GM23248 (cell line): Measurements from ENCODE around the gene FSTL4. TPM values are rescaled to one million over a fixed set of nuclear protein-coding genes. Genes with fewer than 3 reads are reported as not detected.

ENCODE experiments used
- DNase-seq: peaks from one replicate; pipeline ENCODE4 v3.0.0-alpha.2; 2015
- H2AFZ ChIP-seq: fragments of 200-600 bp; sonication (generic); 2 replicates; pipeline ENCODE4 v1.6.1; 2016; ENCODE audit warnings: antibody characterized with exemption
- H3F3A ChIP-seq: fragments of 200-600 bp; sonication (generic); 2 replicates; pipeline ENCODE4 v1.6.1; 2016; ENCODE audit warnings: mild to moderate bottlenecking, antibody characterized with exemption, mixed run types; ENCODE audit not compliant: insufficient read depth
- H3K27ac ChIP-seq: fragments of 200-600 bp; sonication (generic); 2 replicates; pipeline ENCODE4 v1.5.1; 2016; ENCODE audit warnings: mild to moderate bottlenecking
- H3K27me3 ChIP-seq: fragments of 200-600 bp; sonication (generic); replicated peaks from 2 replicates; pipeline ENCODE4 v1.6.1; 2016; ENCODE audit warnings: mild to moderate bottlenecking; ENCODE audit not compliant: insufficient read depth
- H3K36me3 ChIP-seq: fragments of 200-600 bp; sonication (generic); 2 replicates; pipeline ENCODE4 v1.6.1; 2016; ENCODE audit warnings: low read depth, mild to moderate bottlenecking
- H3K4me1 ChIP-seq: fragments of 200-600 bp; sonication (generic); 2 replicates; pipeline ENCODE4 v1.6.1; 2016; ENCODE audit warnings: mild to moderate bottlenecking; ENCODE audit not compliant: insufficient read depth
- H3K4me2 ChIP-seq: fragments of 200-600 bp; sonication (generic); one replicate; pipeline ENCODE4 v1.6.1; 2016; ENCODE audit warnings: mild to moderate bottlenecking; ENCODE audit not compliant: unreplicated experiment
- H3K4me3 ChIP-seq: fragments of 200-600 bp; sonication (generic); 2 replicates; pipeline ENCODE4 v1.5.1; 2016; ENCODE audit warnings: mild to moderate bottlenecking
- H3K79me2 ChIP-seq: fragments of 200-600 bp; sonication (generic); 2 replicates; pipeline ENCODE4 v1.6.1; 2016; ENCODE audit warnings: mild to moderate bottlenecking; ENCODE audit not compliant: insufficient read depth
- H3K9ac ChIP-seq: fragments of 200-600 bp; sonication (generic); 2 replicates; pipeline ENCODE4 v1.6.1; 2016; ENCODE audit warnings: mild to moderate bottlenecking
- H3K9me2 ChIP-seq: fragments of 200-600 bp; sonication (generic); 2 replicates; pipeline ENCODE4 v1.6.1; 2016; ENCODE audit warnings: mixed run types, mild to moderate bottlenecking, moderate library complexity; ENCODE audit not compliant: insufficient read depth
- H3K9me3 ChIP-seq: fragments of 200-600 bp; sonication (generic); one replicate; pipeline ENCODE4 v1.6.1; 2017; ENCODE audit warnings: low read depth
- H4K20me1 ChIP-seq: fragments of 200-600 bp; sonication (generic); 2 replicates; pipeline ENCODE4 v1.6.0; 2016; ENCODE audit not compliant: insufficient read depth
- EZH2 ChIP-seq: fragments of 200-600 bp; sonication (generic); IDR thresholded peaks from 2 replicates; pipeline ENCODE4 v1.6.1; 2018; ENCODE audit warnings: antibody characterized with exemption, mild to moderate bottlenecking; ENCODE audit not compliant: insufficient read depth, poor library complexity, severe bottlenecking
- EZH2phosphoT487 ChIP-seq: fragments of 200-600 bp; sonication (generic); IDR thresholded peaks from 2 replicates; pipeline ENCODE4 v1.6.1; 2018; ENCODE audit warnings: antibody characterized with exemption, moderate library complexity, mild to moderate bottlenecking, low read depth; ENCODE audit not compliant: insufficient read depth
- WGBS, 2 experiments: methylation state at CpG; one replicate each; pipeline ENCODE4 v1.1.6; 2015 to 2017; ENCODE audit warnings: low lambda C conversion rate in 2 of 2, low coverage in 1 of 2; ENCODE audit errors: missing lambda C conversion rate in 2 of 2; 5-methylcytosine and 5-hydroxymethylcytosine counted together
- in situ Hi-C: fragments of 300-500 bp; cut with MboI; formaldehyde crosslinking; loops from 2 replicates; pipeline ENCODE4 v1.15.0; 2020
- polyA plus RNA-seq: library from polyadenylated mRNA; unstranded; fragments of >200 nt; fragmentation: Nextera tagmentation; extraction: Ambion mirVana; gene quantifications from 2 replicates; pipeline ENCODE4 v1.2.1, GENCODE V29; 2016
- total RNA-seq: library from RNA; depleted of rRNA; stranded (reverse); fragments of >200 nt; shearing (Covaris generic); gene quantifications from 2 replicates; pipeline ENCODE4 v1.2.3, GENCODE V29; 2014

FSTL4 gene
- total and polyA plus RNA-seq, 2 experiments from 2014 or later: not detected

DNA sequence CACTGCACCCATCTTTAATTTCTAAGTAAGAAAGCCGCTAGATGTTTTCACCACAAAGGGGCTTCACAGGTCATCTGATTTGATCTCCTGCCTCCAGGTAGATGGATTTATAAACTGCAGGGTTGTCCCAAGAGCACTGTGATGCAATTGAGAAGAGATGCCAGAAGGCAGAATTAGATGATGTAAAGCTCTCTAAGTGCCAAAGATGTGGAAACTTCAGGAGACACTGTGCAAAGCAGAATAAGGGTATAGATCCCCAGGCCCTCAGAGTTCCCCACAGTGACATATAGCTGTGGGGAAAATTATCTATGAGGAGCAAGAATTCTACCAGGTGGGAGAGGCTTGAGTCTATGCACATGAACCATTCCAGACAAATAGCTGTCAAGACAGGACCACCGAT lies 90.5 kb downstream of the FSTL4 start:
- no peak overlapping the region for H3K27ac ChIP-seq
- TF ChIP-seq EZH2phosphoT487 (no peak), EZH2 (no peak)
- no peak for DNase-seq
- no peaks in the 10 kb centered on the region for H4K20me1 ChIP-seq
- no peak overlapping the region for H3K9ac ChIP-seq
- in situ Hi-C loops: no loop called here
- no peak overlapping the region for H3K4me2 ChIP-seq
- H3K9me2 ChIP-seq: no peaks in the 10 kb centered on the region
- no peak overlapping the region for H2AFZ ChIP-seq
- H3K27me3 ChIP-seq: no peaks in the 10 kb centered on the region; the same call in 1 of the 2 replicates
- 64 to 67% methylated on average over 2 of the region's 2 CpGs for WGBS, 2 experiments
- H3K4me3 ChIP-seq: no peak overlapping the region
- H3K4me1 ChIP-seq: no peaks in the 10 kb centered on the region
- no peaks in the 10 kb centered on the region for H3K9me3 ChIP-seq
- H3F3A ChIP-seq: no peaks in the 10 kb centered on the region
- no peaks in the 10 kb centered on the region for H3K79me2 ChIP-seq
- no peaks in the 10 kb centered on the region for H3K36me3 ChIP-seq

DNA sequence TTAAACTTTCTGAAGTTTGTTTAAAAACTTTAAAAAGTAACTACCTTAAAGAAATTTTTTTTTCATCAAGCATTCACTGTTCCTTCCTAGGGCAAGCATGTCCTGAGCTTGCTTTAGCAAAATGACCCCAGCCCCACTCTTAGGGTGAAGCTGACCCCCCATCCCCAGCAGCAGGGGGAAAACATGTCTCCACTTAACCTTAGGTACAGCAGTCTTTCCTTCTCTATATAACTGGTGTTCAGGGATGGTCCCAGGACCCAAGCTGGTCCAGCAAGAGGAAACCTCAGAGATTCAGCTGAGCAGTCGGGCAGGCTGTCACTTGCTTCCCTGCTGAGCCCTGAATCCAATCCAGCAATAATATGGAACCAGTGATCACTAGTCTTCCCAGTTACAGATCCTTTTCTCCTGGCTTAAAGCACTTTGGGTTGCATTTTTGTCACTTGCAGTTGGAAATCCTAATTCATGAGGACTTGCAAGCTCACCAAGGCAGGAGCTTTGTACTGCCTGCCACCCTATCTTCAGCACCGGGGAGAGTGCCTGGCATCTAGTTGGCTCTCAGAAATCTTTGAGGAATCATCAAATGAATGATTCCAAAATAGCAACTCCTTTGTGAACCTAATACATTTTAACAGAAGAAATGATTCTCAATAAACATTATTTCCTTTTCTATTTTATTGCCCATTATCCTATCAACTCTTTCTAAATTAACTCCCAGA lies 91.2 kb downstream of the FSTL4 start:
- no peaks in the 10 kb centered on the region for H3K79me2 ChIP-seq
- WGBS, 2 experiments: 33 to 34% methylated on average over 2 of the region's 2 CpGs
- TF ChIP-seq EZH2phosphoT487: no peak
- DNase-seq: no peak
- no peaks in the 10 kb centered on the region for H3F3A ChIP-seq
- no peaks in the 10 kb centered on the region for H3K4me1 ChIP-seq
- no peak overlapping the region for H2AFZ ChIP-seq
- H3K4me3 ChIP-seq: no peak overlapping the region
- H3K4me2 ChIP-seq: no peak overlapping the region
- no peaks in the 10 kb centered on the region for H3K9me3 ChIP-seq
- no peaks in the 10 kb centered on the region for H3K27me3 ChIP-seq
- no peak overlapping the region for H3K27ac ChIP-seq
- H4K20me1 ChIP-seq: no peaks in the 10 kb centered on the region
- H3K9ac ChIP-seq: no peak overlapping the region
- H3K36me3 ChIP-seq: no peaks in the 10 kb centered on the region
- H3K9me2 ChIP-seq: no peaks in the 10 kb centered on the region
- in situ Hi-C loops: no loop called here

- Histone ChIP-seq H3K9me2 (no peaks in the 10 kb centered on the region), H3K27me3 (no peaks in the 10 kb centered on the region), H3K4me3 (no peak overlapping the region), H4K20me1 (no peaks in the 10 kb centered on the region), H3K27ac (no peak overlapping the region), H3K9ac (no peak overlapping the region), H3F3A (no peaks in the 10 kb centered on the region), H3K4me1 (no peaks in the 10 kb centered on the region), H3K4me2 (no peak overlapping the region), H3K9me3 (no peaks in the 10 kb centered on the region), H3K36me3 (no peaks in the 10 kb centered on the region), H3K79me2 (no peaks in the 10 kb centered on the region), H2AFZ (no peak overlapping the region)
- in situ Hi-C loops: no loop called here
- 10 to 11% methylated on average over 4 of the region's 4 CpGs for WGBS, 2 experiments
- no peak for DNase-seq
- TF ChIP-seq EZH2 (no peak), EZH2phosphoT487 (no peak)
Measured at GRCh38 chr5:133520062-133520461, 92.3 kb downstream of the FSTL4 start.

DNA sequence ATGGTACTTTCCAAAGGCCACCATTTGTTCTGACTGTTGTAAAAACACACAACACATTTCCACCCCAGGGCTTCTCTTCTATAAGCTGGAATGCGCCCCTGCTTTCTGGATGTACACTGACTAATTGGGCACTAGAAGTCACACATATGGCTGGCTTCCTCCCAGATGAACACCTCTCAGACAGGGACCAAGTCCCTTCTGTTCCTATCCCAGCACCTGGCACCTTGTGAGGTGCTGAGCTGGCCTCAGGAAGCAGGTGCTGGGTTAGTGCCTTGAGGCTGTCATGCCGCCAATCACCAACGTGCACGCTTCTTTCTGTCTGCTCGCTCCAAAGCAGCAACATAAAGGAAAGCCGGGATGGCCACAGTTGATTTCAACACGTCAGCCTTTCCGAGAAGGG lies 93.2 kb downstream of the FSTL4 start:
- Histone ChIP-seq H3F3A (no peaks in the 10 kb centered on the region), H3K79me2 (no peaks in the 10 kb centered on the region), H3K4me1 (no peaks in the 10 kb centered on the region), H3K9ac (no peak overlapping the region), H3K4me3 (no peak overlapping the region), H4K20me1 (no peaks in the 10 kb centered on the region), H3K27me3 (no peaks in the 10 kb centered on the region), H2AFZ (no peak overlapping the region), H3K27ac (no peak overlapping the region), H3K4me2 (no peak overlapping the region), H3K9me2 (no peaks in the 10 kb centered on the region), H3K36me3 (no peaks in the 10 kb centered on the region), H3K9me3 (no peaks in the 10 kb centered on the region)
- 49 to 52% methylated on average over 8 of the region's 8 CpGs for WGBS, 2 experiments
- DNase-seq: no peak
- in situ Hi-C loops: no loop called here
- no peak for TF ChIP-seq EZH2
- TF ChIP-seq EZH2phosphoT487: no peak
